Measurements from ENCODE around the gene PFKL. TPM values are rescaled to one million over a fixed set of nuclear protein-coding genes. Genes with fewer than 3 reads are reported as not detected.

PFKL gene
- 160 TPM for polyA plus RNA-seq
- long read RNA-seq, donor 1, transcript PFKL-201 (22 exons, 2,912 nt): major isoform, 17 of 66 reads
- long read RNA-seq, donor 1, partial matches to known transcripts: 49 of 66 reads
- long read RNA-seq, donor 1, other reads (novel, unspliced or antisense): 0 of 66 reads
- long read RNA-seq, donor 2, transcript PFKL-201 (22 exons, 2,912 nt): major isoform, 38 of 108 reads
- long read RNA-seq, donor 2, partial matches to known transcripts: 65 of 108 reads
- long read RNA-seq, donor 2, other reads (novel, unspliced or antisense): 0 of 108 reads
- long read RNA-seq, donor 3, transcript PFKL-201 (22 exons, 2,912 nt): major isoform, 63 of 101 reads
- long read RNA-seq, donor 3, partial matches to known transcripts: 37 of 101 reads
- long read RNA-seq, donor 3, other reads (novel, unspliced or antisense): 0 of 101 reads
- long read RNA-seq, donor 4, partial matches to known transcripts: 7 of 10 reads
- long read RNA-seq, donor 4, other reads (novel, unspliced or antisense): 0 of 10 reads
- long read RNA-seq, donor 5, transcript PFKL-201 (22 exons, 2,912 nt): major isoform, 23 of 39 reads
- long read RNA-seq, donor 5, partial matches to known transcripts: 16 of 39 reads
- long read RNA-seq, donor 5, other reads (novel, unspliced or antisense): 0 of 39 reads
- long read RNA-seq, donor 6, transcript PFKL-201 (22 exons, 2,912 nt): major isoform, 40 of 62 reads
- long read RNA-seq, donor 6, partial matches to known transcripts: 22 of 62 reads
- long read RNA-seq, donor 6, other reads (novel, unspliced or antisense): 0 of 62 reads
- long read RNA-seq, donor 7, transcript PFKL-201 (22 exons, 2,912 nt): major isoform, 13 of 22 reads
- long read RNA-seq, donor 7, partial matches to known transcripts: 6 of 22 reads
- long read RNA-seq, donor 7, other reads (novel, unspliced or antisense): 0 of 22 reads
- long read RNA-seq, donor 8, transcript PFKL-201 (22 exons, 2,912 nt): major isoform, 37 of 136 reads
- long read RNA-seq, donor 8, partial matches to known transcripts: 95 of 136 reads
- long read RNA-seq, donor 8, other reads (novel, unspliced or antisense): 0 of 136 reads
- long read RNA-seq, donor 9, transcript PFKL-201 (22 exons, 2,912 nt): major isoform, 16 of 56 reads
- long read RNA-seq, donor 9, partial matches to known transcripts: 39 of 56 reads
- long read RNA-seq, donor 9, other reads (novel, unspliced or antisense): 0 of 56 reads
- long read RNA-seq, donor 10, transcript PFKL-201 (22 exons, 2,912 nt): major isoform, 50 of 59 reads
- long read RNA-seq, donor 10, partial matches to known transcripts: 9 of 59 reads
- long read RNA-seq, donor 10, other reads (novel, unspliced or antisense): 0 of 59 reads
- long read RNA-seq, donor 11, transcript PFKL-201 (22 exons, 2,912 nt): major isoform, 14 of 17 reads
- long read RNA-seq, donor 11, partial matches to known transcripts: 0 of 17 reads
- long read RNA-seq, donor 11, other reads (novel, unspliced or antisense): 0 of 17 reads

DNA sequence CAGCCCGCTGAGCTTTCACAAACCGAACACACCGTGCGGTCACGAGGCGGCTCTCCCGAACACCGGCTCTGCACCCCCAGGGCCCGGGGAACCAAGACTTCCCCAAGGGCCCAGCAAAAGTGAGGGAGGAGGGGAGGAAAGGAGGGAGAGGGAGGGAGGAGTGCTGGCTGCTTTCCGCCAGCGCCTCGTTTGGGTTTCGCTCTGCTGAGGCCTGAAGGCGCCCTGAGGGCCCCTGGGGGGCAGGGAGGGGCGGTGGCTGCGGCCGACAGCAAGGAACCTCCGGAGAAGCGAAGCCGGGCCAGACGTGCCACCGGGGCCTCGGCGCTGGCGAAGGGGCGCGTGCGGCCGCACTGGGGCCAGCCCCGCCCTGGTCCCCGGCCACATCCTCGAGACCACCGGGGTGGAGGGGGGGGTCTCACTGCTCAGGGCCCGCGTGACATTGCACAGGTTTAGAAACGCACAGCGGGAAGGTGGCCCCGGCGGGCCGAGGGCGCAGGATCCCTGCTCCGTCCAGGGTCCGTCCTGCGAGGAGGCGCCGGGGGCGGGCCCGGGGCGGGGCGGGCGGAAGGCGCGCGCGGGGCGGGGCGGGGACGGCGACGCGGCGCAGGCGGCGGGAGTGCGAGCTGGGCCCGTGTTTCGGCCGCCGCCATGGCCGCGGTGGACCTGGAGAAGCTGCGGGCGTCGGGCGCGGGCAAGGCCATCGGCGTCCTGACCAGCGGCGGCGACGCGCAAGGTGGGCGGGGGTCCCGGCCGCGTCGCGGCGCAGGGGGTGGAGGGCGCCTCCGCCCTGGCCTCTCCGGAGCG is at the start of gene PFKL:
Gene PFKL, plus strand, starts transcription at position 596 of the 804 bp plus-strand sequence. Its CDS starts 53 bp downstream, at position 649.
- H3K4me1 ChIP-seq (ENCODE audit: control insufficient read depth, insufficient read depth, low read length): peaks cover 38% of the 10 kb centered on the region
- WGBS (ENCODE audit: insufficient coverage, low lambda C conversion rate): no CpG with 5 or more reads among the region's 94 CpGs
- no peaks in the 10 kb centered on the region for H3K9me3 ChIP-seq (ENCODE audit: control insufficient read depth, low read depth, low read length)
- DNase-seq: peak; percentile 68 to 92
- H3K36me3 ChIP-seq (ENCODE audit: control insufficient read depth, insufficient read depth, low read length): no peaks in the 10 kb centered on the region
- H3K27ac ChIP-seq (ENCODE audit: low read length): peak within 1 kb of the TSS; percentile 98
- no peaks in the 10 kb centered on the region for H3K27me3 ChIP-seq (ENCODE audit: control insufficient read depth, insufficient read depth, low read length)
- peak within 1 kb of the TSS; percentile 75 for H3K4me3 ChIP-seq (ENCODE audit: low read length)

DNA sequence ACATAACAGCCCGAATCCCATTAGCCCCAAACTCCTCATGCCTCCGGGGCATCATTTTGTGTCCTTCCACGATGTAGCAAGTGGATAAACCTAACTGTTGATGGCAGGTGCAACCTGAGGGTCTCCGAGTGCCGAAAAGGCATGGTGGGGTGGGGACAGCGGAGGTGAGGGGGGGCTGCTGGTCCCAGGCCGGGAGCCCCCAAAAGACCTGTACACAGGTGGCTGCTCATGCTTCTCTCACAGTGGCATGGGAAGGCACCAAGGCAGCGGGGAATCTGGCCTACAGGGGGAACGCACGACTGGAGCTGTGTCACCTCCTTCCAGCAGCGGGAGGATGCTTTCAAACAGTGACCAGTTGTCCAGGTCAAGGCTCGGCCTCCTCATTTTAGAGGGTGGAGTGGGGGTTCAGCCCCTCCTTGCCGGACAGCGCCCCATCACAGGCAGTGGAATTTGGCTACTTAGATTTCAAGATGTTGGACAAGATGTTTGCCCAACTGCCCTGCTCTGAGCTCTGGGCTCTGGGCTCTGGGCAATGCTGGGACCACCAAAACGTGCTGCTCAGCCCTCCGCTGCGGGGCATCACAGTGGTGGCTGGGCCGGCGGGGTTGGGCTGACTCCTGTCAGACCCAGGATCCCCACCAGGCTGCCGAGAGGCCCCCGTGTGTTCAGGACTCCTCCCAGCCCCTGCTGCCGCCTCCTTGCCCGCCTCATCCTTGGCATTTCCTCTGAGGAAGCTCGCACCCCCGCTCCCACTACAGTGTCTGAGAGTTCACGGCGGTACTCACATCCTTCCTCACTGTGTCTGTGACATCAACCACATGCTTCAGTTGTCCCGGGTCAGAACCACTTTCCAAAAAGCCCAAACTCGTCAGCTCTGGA is 45.8 kb upstream of the PFKL start:
- peaks cover 5% of the 10 kb centered on the region for H3K9me3 ChIP-seq (ENCODE audit: control insufficient read depth, low read depth, low read length)
- H3K4me3 ChIP-seq (ENCODE audit: low read length): no peak overlapping the region
- no peaks in the 10 kb centered on the region for H3K27me3 ChIP-seq (ENCODE audit: control insufficient read depth, insufficient read depth, low read length)
- no peak for DNase-seq
- H3K27ac ChIP-seq (ENCODE audit: low read length): no peak overlapping the region
- WGBS (ENCODE audit: insufficient coverage, low lambda C conversion rate): no CpG with 5 or more reads among the region's 29 CpGs
- no peaks in the 10 kb centered on the region for H3K36me3 ChIP-seq (ENCODE audit: control insufficient read depth, insufficient read depth, low read length)
- no peaks in the 10 kb centered on the region for H3K4me1 ChIP-seq (ENCODE audit: control insufficient read depth, insufficient read depth, low read length)

DNA sequence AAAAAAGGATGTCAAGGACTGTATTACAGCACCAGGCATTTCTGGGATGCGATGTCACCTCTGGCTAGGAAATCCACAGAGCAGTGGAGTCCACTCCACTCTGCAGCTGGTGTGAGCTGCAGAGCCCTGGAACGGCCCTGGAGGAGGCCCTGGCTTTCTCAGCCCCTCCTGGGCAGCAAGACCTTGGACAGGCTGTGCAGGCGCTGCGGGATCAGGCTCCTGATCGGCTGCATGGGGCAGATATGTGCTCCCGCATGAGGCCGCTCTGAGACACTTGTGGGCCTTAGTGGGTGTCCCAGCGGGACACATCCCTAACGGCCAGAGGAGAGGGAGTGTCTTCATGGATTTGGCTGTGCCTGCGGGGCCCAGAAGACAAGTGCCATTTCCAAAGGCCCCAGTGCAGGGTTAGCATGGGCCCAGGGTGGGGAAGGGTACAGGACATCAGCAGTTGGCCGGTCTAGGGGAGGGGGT is 44.3 kb upstream of the PFKL start:
- Histone ChIP-seq H3K27ac (ENCODE audit: low read length) (no peak overlapping the region), H3K9me3 (ENCODE audit: control insufficient read depth, low read depth, low read length) (peaks cover 5% of the 10 kb centered on the region), H3K27me3 (ENCODE audit: control insufficient read depth, insufficient read depth, low read length) (no peaks in the 10 kb centered on the region), H3K4me1 (ENCODE audit: control insufficient read depth, insufficient read depth, low read length) (no peaks in the 10 kb centered on the region), H3K4me3 (ENCODE audit: low read length) (no peak overlapping the region), H3K36me3 (ENCODE audit: control insufficient read depth, insufficient read depth, low read length) (no peaks in the 10 kb centered on the region)
- DNase-seq: no peak
- no CpG with 5 or more reads among the region's 11 CpGs for WGBS (ENCODE audit: insufficient coverage, low lambda C conversion rate)

DNA sequence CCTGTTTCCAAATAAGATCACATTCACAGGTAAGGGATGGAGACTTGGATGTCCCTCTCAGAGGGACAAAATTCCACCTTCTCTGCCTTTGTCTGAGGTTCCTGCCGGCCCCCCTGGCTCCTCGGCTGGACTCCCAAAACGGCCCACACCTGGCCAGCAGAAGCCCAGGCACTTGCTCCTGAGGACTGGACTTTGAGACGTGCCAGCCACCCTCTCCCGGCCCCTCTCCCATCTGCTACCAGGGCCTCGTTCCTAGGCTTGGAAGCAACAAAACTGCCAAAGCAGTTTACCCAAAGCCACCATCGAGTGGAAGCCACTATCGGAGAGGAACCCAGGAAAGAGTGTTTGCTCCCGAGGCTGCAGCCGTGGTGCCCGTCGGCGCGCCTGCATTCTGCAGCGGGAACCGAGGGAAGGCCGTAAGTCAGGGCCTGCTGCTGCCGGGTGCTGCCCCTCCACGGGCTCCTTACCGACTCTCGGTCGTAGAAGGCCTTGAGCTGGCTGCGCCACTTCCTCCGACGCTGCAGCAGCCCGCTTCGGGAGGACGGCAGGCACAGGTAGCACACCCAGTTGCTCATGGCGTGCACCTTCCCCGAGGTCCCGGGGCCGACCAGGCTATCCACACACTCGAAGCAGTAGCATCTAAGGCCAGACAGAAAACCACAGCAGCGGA is 41.7 kb upstream of the PFKL start:
- no peak overlapping the region for H3K4me3 ChIP-seq (ENCODE audit: low read length)
- H3K36me3 ChIP-seq (ENCODE audit: control insufficient read depth, insufficient read depth, low read length): no peaks in the 10 kb centered on the region
- H3K9me3 ChIP-seq (ENCODE audit: control insufficient read depth, low read depth, low read length): peaks cover 8% of the 10 kb centered on the region
- no CpG with 5 or more reads among the region's 34 CpGs for WGBS (ENCODE audit: insufficient coverage, low lambda C conversion rate)
- DNase-seq: no peak
- no peaks in the 10 kb centered on the region for H3K4me1 ChIP-seq (ENCODE audit: control insufficient read depth, insufficient read depth, low read length)
- no peaks in the 10 kb centered on the region for H3K27me3 ChIP-seq (ENCODE audit: control insufficient read depth, insufficient read depth, low read length)
- no peak overlapping the region for H3K27ac ChIP-seq (ENCODE audit: low read length)

DNA sequence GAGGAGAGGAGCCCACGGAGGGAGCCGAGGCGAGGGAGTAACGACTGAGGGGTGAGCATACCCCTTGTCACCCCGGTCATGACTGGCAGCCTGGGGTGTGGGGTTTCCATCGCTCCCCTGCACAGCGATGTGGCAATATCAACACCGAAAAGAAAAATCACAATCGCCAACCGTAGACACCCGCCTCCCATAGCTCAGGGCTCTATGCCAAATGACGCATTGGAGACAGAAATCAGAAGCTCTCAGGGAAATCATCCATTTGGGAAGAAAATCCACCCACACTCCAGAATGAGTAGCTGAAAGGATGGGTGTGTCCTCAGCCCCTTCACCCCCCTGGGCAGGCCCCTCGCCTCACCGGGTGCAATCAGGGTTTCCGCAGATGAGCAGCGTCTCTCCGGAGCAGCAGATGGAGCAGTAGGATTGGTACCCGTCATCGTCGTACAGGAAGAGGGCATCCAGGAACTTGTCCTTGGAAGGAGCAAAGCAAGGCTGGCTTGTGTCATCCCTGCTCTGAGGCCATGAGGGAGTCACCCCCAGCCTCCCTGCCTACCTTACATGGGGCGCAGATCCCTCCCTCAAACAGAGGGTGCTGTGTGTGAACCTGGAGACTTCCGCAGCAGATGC is 40.7 kb upstream of the PFKL start:
- 80% methylated on average over 2 of the region's 22 CpGs for WGBS (ENCODE audit: insufficient coverage, low lambda C conversion rate)
- Histone ChIP-seq H3K4me1 (ENCODE audit: control insufficient read depth, insufficient read depth, low read length) (no peaks in the 10 kb centered on the region), H3K36me3 (ENCODE audit: control insufficient read depth, insufficient read depth, low read length) (no peaks in the 10 kb centered on the region), H3K9me3 (ENCODE audit: control insufficient read depth, low read depth, low read length) (peaks cover 8% of the 10 kb centered on the region), H3K27me3 (ENCODE audit: control insufficient read depth, insufficient read depth, low read length) (no peaks in the 10 kb centered on the region), H3K27ac (ENCODE audit: low read length) (no peak overlapping the region), H3K4me3 (ENCODE audit: low read length) (no peak overlapping the region)
- no peak for DNase-seq

DNA sequence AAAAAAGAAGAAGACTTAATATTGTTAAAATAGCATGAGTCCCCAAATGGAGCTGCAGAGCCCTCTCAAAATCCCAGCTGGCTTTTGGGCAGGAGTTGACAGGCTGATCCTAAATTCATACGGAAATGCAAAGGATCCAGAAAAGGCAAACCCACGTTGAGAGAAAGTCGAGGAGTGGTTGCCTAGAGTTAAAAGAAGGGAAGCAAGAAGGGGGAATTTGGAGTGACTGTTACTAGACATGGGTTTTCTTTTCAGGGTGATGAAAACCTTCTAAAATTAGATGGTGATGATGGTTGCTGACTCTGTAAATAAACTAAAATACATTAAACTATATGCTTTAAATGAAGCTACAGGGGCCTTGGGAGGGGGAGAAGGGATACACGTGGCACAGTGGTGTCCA is 39.8 kb upstream of the PFKL start:
- Histone ChIP-seq H3K4me3 (ENCODE audit: low read length) (no peak overlapping the region), H3K4me1 (ENCODE audit: control insufficient read depth, insufficient read depth, low read length) (no peaks in the 10 kb centered on the region), H3K27ac (ENCODE audit: low read length) (no peak overlapping the region), H3K27me3 (ENCODE audit: control insufficient read depth, insufficient read depth, low read length) (no peaks in the 10 kb centered on the region), H3K9me3 (ENCODE audit: control insufficient read depth, low read depth, low read length) (peaks cover 8% of the 10 kb centered on the region), H3K36me3 (ENCODE audit: control insufficient read depth, insufficient read depth, low read length) (no peaks in the 10 kb centered on the region)
- 100% methylated on average over 3 of the region's 4 CpGs for WGBS (ENCODE audit: insufficient coverage, low lambda C conversion rate)
- DNase-seq: no peak

DNA sequence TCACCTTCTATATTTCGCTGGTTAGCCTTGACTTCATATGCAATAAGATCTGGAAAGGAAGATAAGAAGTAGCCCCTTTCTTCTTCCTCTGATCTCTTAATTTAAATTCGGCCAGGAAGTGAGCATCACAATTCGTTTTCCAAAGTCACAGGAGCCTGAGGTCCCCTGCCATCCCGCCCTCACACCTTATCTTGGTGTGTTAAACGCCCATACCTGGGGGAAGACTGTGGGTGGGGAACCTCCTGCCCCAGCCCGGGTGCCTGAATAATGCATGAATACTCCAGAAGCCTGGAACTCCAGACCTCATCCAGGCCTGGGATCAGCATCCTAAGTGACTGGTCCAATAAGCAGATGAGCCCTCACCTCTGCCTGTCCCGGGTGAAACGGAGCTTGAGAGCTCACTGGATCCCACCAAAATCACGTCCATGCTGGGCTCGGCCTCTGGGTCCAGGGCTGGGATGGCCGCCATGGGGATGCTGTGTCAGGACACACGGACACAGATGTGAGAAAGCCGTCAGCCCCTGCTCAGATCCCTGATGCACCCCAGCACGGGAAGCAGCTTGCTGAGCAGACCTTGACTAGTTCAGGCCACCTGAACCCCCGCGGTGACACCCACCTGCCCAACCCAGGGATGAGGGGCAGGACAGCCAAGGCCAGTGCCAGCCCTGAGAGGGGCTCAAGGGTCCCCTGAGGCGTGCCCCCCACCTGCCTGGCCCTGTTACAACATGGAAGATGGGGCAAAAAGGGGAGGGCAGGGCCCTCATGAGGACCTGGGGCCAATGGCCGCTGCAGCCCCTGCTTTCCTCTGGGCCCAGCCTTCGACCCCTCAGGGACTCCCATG is 38.8 kb upstream of the PFKL start:
- Histone ChIP-seq H3K4me1 (ENCODE audit: control insufficient read depth, insufficient read depth, low read length) (no peaks in the 10 kb centered on the region), H3K9me3 (ENCODE audit: control insufficient read depth, low read depth, low read length) (peaks cover 8% of the 10 kb centered on the region), H3K27me3 (ENCODE audit: control insufficient read depth, insufficient read depth, low read length) (no peaks in the 10 kb centered on the region), H3K27ac (ENCODE audit: low read length) (no peak overlapping the region), H3K36me3 (ENCODE audit: control insufficient read depth, insufficient read depth, low read length) (no peaks in the 10 kb centered on the region), H3K4me3 (ENCODE audit: low read length) (no peak overlapping the region)
- WGBS (ENCODE audit: insufficient coverage, low lambda C conversion rate): no CpG with 5 or more reads among the region's 19 CpGs
- no peak for DNase-seq
